Esophagus muscularis mucosa (tissue), 4 donors: ENCODE measurements around the gene PPP4R3A.

Experiments used
- CTCF ChIP-seq, 3 experiments: fragments of 200-600 bp in 2 of 3; fragments of 450-650 bp in 1 of 3; sonication (generic) in 2 of 3; IDR thresholded peaks; one replicate each; pipeline ENCODE4 v1.5.1; 2017 to 2019; ENCODE audit warnings: antibody characterized with exemption in 3 of 3, mild to moderate bottlenecking in 2 of 3, moderate library complexity in 1 of 3
- EP300 ChIP-seq: sonication (generic); formaldehyde crosslinking; IDR thresholded peaks from one replicate; pipeline ENCODE4 v1.6.1; 2017; ENCODE audit warnings: antibody characterized with exemption
- POLR2A ChIP-seq: fragments of 450-650 bp; IDR thresholded peaks from one replicate; pipeline ENCODE4 v1.6.1; 2017; ENCODE audit warnings: antibody characterized with exemption, moderate library complexity, mild to moderate bottlenecking, low read depth
- POLR2AphosphoS5 ChIP-seq, 2 donors: sonication (generic); formaldehyde crosslinking; IDR thresholded peaks; one replicate each; pipeline ENCODE4 v1.6.1; 2017; ENCODE audit warnings: antibody characterized with exemption in 2 of 2

GRCh38 chr14:91429385-91429784, 80.7 kb downstream of the PPP4R3A start:
- no peak for TF ChIP-seq CTCF (IDR thresholded peaks at IDR 0.05)
- no peak for TF ChIP-seq POLR2A
- no peak for TF ChIP-seq POLR2AphosphoS5 (IDR thresholded peaks at IDR 0.05)
- no peak for TF ChIP-seq EP300
